HG02798 (cell line): ENCODE data around the gene CUL7.
"Not testable (repeated sequence)": the region's sequence is repeated elsewhere in the genome, so short reads cannot be mapped to it uniquely, and the experiment has no call there.

Source experiments
- ATAC-seq: cut with Tn5 transposase; IDR thresholded peaks from one replicate; pipeline ENCODE4 v1.9.1; 2021; ENCODE audit warnings: mild to moderate bottlenecking; ENCODE audit not compliant: unreplicated experiment, poor library complexity

The CUL7 gene

GRCh38 chr6:43052225-43052841, 1.3 kb downstream of the CUL7 start:
- no peak for ATAC-seq

DNA sequence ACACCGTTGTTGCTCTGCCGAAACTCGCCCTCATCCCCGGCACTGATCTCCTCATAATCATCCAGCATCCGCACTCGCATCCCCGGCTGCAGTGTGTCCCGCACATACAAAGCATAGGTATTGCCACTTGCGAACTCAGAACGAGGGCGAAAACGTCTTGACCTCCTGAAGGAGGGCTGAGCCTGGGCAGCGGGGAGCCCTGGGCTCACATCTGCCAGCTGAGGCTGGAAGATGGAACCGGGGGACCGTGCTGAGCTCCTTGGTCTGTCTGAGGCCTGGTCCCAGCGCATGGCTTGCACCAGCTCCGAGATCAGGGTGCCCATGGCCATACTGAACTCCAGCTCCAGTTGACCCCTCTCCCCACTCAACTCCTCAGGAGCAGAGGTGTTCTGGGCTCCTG, 2.7 kb downstream of the CUL7 start:
- no peak for ATAC-seq

DNA sequence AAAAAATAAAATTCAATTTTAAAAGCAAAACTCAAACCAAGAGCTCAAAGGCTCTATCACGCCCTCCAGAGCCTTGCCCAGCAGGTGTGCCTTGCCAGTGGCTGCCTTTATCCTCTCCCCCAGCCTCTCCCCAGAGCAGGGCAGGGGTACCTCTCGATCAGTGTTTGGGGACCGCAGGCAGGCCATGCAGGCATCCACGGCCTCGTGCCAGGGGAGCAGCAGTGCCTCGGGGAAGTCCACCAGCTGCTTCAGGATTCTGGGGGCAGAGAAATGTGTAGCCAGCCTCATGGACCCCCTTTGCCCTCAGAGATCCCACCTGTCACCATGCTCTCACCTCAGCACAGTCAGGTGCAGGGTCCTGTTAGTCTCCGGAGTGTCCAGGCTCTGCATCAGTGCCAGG, 5.7 kb downstream of the CUL7 start:
- no peak for ATAC-seq

DNA sequence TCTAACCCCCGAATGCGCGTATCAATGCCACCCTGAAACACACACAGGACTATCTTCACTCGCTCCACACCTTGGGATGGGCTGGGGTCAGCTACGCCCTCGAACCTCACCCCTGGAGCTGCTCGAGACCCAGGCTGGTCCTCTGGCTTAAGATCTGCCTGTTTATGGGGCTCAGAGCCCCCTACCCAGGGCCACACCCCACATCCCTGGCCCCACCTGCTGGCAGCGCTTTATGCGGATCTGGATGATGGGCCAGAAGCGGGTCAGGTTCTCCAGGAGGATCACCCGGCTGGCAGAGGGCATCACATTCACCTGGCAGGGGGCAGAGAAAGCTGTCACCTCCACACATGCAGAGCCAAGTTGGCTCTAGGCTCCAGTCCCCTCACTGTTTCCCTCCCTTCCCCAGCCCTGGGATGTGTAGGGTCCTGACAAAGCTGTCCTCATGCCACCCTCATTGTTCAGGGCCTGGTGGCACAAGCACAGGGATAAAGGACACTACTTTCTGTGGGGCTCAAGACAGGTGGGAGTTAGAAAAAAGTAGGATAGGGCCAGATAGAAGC, 8.2 kb downstream of the CUL7 start:
- no peak for ATAC-seq

- ATAC-seq: no peak
These were observed 10.3 kb downstream of the CUL7 start for GRCh38 chr6:43043310-43043709.

GRCh38 chr6:43041475-43041874, 12.2 kb downstream of the CUL7 start:
- ATAC-seq: not testable (repeated sequence)

GRCh38 chr6:43040542-43041257, 13.0 kb downstream of the CUL7 start:
- no peak for ATAC-seq

DNA sequence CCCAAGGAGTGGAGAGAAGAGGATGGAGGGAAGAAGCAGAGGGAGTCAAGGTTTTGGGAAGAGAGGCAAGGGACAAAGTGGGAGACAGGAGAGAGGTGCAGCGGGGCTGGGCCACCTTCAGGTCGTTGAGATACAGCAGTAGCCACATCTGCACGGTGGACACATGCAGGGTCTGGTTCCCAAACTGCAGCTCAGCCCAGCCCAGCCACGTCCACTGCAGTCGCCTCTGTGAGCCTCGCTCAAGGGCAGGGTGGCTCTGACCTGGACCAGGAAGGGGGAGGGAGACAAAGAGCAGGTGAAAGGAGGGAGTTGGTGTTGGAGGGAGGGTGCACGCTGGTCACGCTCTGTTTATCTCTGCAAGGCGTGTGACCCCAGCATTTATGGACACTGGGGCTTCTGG, 14.9 kb downstream of the CUL7 start:
- no peak for ATAC-seq

DNA sequence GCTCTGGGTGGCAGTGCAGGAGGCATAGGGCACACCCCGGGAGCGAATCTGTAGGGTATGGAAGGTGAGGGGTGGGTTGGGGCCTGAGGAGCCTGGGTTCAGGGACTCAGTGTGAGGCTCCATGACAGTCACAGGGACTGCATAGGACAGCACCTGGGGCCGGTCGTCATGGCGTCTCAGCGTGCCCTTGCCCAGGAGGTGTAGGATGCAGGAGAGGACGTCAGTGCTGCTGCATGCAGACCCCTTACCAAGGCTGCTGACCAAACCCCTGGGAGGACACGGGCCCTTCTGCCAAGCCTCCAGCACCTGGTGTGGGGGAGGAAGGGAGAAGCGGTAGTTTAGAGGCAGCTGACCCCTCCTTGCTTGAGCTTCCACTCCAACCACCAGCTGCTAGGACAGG, 15.9 kb downstream of the CUL7 start:
- no peak for ATAC-seq

- ATAC-seq: no peak
These were observed 16.5 kb downstream of the CUL7 start for GRCh38 chr6:43037197-43037596.

DNA sequence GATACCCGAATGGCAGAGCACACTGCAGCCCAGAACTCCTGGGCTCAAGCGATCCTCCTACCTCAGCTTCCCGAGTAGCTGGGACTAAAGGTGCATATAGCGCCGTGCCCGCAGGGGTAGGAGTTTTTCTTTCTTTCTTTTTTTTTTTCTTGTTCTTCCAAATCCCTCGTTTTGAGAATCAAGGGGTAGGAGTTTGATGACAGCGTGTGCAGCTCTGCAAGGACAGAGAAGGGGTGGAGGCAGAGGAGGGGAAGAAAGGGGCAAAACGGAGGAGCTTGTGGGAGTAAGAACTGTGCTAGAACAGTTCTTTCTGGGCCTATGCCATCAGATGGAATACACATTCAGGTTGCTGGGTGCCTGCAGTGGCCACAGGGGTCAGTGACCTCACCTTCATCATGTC, 16.9 kb downstream of the CUL7 start:
- no peak for ATAC-seq

DNA sequence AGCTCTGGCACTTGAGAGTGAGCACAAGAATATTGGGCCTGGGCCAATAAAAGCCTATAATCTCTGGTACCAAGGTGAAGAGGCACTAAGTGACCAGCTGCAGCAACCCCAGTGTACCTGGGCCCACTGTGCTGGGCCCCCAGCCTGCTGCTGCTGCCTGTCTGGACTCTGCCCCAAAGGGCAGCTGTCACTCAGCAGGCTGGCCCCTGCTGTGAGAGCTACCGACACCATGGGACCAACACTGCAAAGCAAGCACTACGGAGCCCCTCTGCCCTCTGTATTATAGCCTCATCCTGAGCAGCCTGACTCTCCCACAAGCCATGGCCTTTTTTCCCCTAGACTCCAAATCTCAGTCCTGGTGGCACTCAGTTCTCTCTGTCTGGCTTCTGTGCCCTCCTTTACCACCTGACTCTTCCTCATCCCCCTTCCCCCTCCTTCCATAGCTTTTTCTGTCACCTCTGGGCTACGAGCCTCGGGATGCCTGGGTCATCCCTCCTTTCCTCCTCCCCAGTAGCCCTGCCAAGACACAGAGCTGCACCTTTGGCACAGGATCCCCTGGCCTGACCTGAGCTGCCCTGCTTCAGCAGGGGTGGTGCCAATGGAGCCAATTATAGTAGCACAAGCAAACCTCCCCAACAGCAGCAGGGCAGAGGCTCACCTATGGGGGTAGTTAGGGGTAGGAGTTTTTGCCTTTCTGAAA, 18.0 kb downstream of the CUL7 start:
- ATAC-seq: no peak

DNA sequence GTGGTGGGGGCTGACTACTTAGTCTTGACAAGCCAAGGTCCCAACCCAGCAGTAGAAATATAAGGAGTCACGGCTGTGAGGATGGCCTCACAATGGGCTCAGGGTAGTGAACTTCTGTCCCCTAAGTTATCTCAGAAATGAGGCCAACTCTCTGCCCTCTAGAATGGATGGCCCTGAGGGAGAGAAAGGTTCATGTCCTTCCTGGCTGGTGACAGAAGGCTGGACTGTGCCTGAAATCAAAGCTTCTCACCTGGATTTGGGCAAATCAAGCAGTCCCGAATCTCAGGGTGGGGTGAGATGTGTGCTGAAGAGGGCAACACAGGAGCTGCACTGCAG, 19.5 kb downstream of the CUL7 start:
- ATAC-seq: no peak

DNA sequence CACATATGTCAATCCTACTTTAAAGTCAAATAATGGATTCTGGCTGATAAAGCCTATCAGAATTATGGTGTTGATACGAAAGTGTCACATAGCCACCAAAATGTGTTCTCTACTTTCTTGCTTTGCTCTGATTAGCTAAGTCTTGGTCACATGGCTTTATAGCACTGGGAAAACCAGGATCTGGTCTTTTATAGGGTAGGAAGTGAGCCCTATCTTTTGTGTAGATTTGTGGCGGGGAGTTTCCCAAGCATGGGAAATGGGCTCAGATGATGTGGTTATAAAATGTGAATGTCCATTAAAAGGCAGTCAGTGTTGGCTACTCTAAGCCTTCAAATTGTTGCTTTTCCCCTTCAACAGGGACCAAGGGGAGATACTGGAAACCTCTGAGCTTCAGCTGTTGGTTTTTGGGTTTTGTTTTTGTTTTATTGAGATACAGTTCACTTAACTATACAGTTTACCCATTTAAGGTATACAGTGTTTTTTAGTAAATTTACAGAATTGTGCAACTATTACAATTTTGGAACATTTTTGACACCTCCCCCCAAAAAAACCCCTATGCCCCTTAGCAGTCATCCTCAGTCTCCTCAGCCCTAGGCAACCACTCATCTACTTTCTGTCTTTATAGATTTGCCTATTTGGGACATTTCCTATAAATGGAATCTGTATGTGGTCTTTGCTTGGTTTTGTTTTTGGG, 20.0 kb downstream of the CUL7 start:
- no peak for ATAC-seq

DNA sequence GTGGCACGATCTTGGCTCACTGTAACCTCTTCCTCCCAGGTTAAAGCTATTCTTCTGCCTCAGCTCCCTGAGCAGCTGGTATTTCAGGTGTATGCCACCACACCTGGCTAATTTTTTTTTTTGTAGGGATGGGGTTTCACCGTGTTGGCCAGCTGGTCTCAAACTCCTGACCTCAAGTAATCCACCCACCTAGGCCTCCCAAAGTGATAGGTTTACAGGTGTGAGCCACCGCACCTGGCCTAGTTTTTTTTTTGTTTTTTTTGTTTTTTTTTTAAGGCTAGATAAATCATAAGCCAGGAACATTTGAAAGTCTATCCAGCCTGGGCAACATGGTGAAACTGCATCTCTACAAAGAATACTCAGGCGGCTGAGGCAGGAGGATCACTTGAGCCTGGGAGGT, 21.3 kb downstream of the CUL7 start:
- ATAC-seq: no peak

- no peak for ATAC-seq
These were observed 24.5 kb downstream of the CUL7 start for GRCh38 chr6:43029120-43029519.

DNA sequence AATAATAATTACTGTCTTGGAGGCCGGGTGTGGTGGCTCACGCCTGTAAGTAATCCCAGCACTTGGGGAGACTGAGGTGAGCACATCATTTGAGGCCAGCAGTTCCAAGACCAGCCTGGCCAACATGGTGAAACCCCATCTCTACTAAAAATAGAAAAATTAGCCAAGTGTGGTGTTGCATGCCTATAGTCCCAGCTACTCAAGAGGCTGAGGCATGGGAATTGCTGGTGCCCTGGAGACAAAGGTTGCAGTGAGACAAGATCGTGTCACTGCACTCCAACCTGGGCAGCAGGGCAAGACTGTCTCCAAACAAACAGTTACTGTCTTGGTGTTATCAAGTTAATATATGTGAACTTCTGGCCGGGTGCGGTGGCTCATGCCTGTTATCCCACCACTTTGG, 27.3 kb downstream of the CUL7 start:
- ATAC-seq: no peak

- no peak for ATAC-seq
These were observed 29.2 kb downstream of the CUL7 start for GRCh38 chr6:43024436-43024835.

DNA sequence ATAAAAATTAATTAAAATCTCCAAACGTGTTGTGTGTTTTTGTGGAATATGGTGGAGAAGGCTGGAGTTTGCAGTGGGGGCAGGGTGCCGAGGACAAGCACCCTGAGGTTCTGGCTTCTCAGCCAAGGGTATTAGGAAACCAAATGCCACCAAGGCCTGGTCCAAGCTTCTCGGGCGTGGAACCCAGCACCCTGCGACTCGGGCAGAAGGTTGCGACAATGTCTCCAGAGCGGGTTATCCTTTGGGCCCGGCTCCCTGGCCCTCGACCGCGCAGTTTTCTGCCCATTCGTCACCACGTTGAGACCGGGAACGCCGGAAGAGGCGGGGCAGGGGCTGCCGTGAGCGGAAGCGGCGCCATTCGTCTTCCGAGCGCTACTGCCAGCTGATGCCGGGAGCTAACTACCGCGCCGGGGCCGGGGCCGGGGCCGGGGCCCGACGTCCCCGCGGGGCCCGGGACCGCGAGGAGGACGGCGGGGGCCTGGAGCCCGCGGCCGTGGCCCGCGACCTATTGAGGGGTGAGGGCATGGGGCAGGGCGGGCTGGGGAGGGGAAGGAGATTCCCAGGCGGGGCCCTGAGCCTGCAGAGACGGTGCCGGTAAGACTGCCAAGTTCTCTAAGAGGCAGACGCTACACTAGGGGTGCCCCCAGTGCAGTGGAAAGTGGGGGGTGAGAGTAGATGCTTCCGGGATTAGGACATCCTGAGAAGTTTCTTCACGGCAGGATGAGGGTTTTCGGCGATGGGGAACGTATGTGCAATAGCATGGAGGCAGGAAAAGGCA, 32.2 kb downstream of the CUL7 start, which contains the start of gene RRP36:
TSS of gene RRP36 (plus strand) at position 354 of the 778 bp plus-strand sequence. CDS start at position 386, 32 bp downstream.
- ATAC-seq: peak; percentile 82

- no peak for ATAC-seq
These were observed 32.8 kb downstream of the CUL7 start for GRCh38 chr6:43020847-43021246.
